ENCODE data around the gene MEST. TPM values are rescaled to one million over a fixed set of nuclear protein-coding genes. Genes with fewer than 3 reads are reported as not detected.
A peak's percentile ranks its signal among the peaks of the same experiment; 100 is the strongest.
"Not testable (repeated sequence)": the region's sequence is repeated elsewhere in the genome, so short reads cannot be mapped to it uniquely, and the experiment has no call there.

Gene MEST
- 42.0 and 66.4 TPM in 2 replicates for total RNA-seq

GRCh38 chr7:130491841-130492522 is at the start of gene MEST:
Gene MEST (plus strand): TSS chr7:130492085. CDS start chr7:130492314, 229 bp downstream.
- peak within 1 kb of the TSS; percentile 37 for H3K4me3 ChIP-seq (ENCODE audit: low read depth, low read length)
- TF ChIP-seq CTCF (conservative IDR thresholded peaks at IDR 0.05; ENCODE audit: low read depth, low read length), result no peak
- DNase-seq (ENCODE audit: low read depth), result no peak

- no peak for TF ChIP-seq CTCF (conservative IDR thresholded peaks at IDR 0.05; ENCODE audit: low read depth, low read length)
- H3K4me3 ChIP-seq (ENCODE audit: low read depth, low read length), result no peak overlapping the region
- no peak for DNase-seq (ENCODE audit: low read depth)
Measured at GRCh38 chr7:130442601-130443000, 49.3 kb upstream of the MEST start.

- no peak for DNase-seq (ENCODE audit: low read depth)
- no peak overlapping the region for H3K4me3 ChIP-seq (ENCODE audit: low read depth, low read length)
- no peak for TF ChIP-seq CTCF (conservative IDR thresholded peaks at IDR 0.05; ENCODE audit: low read depth, low read length)
Measured at GRCh38 chr7:130444234-130444633, 47.7 kb upstream of the MEST start.

GRCh38 chr7:130444751-130445407 is 47.0 kb upstream of the MEST start:
- TF ChIP-seq CTCF (conservative IDR thresholded peaks at IDR 0.05; ENCODE audit: low read depth, low read length), result peak; percentile 16
- DNase-seq (ENCODE audit: low read depth), result no peak
- H3K4me3 ChIP-seq (ENCODE audit: low read depth, low read length), result no peak overlapping the region

GRCh38 chr7:130446259-130446658 is 45.6 kb upstream of the MEST start:
- no peak for TF ChIP-seq CTCF (conservative IDR thresholded peaks at IDR 0.05; ENCODE audit: low read depth, low read length)
- no peak for DNase-seq (ENCODE audit: low read depth)
- H3K4me3 ChIP-seq (ENCODE audit: low read depth, low read length), result no peak overlapping the region

- H3K4me3 ChIP-seq (ENCODE audit: low read depth, low read length); DNase-seq (ENCODE audit: low read depth): not testable (repeated sequence)
Measured at GRCh38 chr7:130451344-130451743, 40.5 kb upstream of the MEST start.

- TF ChIP-seq CTCF (conservative IDR thresholded peaks at IDR 0.05; ENCODE audit: low read depth, low read length), result no peak
- no peak overlapping the region for H3K4me3 ChIP-seq (ENCODE audit: low read depth, low read length)
- DNase-seq (ENCODE audit: low read depth), result no peak
Measured at GRCh38 chr7:130452951-130453350, 38.9 kb upstream of the MEST start.

All from epithelial cell of proximal tubule (primary cell).